K562 (cell line): ENCODE results near the gene PRDX4. TPM values are rescaled to one million over a fixed set of nuclear protein-coding genes. Genes with fewer than 3 reads are reported as not detected.

ENCODE experiments used
- ARID4B ChIP-seq: sonication (generic); formaldehyde crosslinking; IDR thresholded peaks from 2 replicates; pipeline ENCODE4 v1.8.0; 2022; ENCODE audit warnings: mild to moderate bottlenecking, missing genetic modification reagents
- HCFC1 ChIP-seq: IDR thresholded peaks from 2 replicates; pipeline ENCODE4 v1.6.1; 2012; ENCODE audit warnings: low read depth, low read length, improper control_type of control experiment
- NCOA2 ChIP-seq, 2 experiments: fragments of 450-650 bp; IDR thresholded peaks; 2 replicates each; pipeline ENCODE4 v1.6.1; 2018; ENCODE audit warnings: mild to moderate bottlenecking in 2 of 2, moderate library complexity in 1 of 2; ENCODE audit not compliant: partially characterized antibody in 2 of 2
- NKRF ChIP-seq: fragments of 450-650 bp; IDR thresholded peaks from 2 replicates; pipeline ENCODE4 v1.6.1; 2016; ENCODE audit warnings: borderline replicate concordance
- polyA plus RNA-seq, 8 experiments: library from polyadenylated mRNA; depleted of rRNA in 4 of 8; stranded (reverse) in 5 of 8; unstranded in 3 of 8; fragments of >200 nt; fragmentation: Nextera tagmentation in 2 of 8; fragmentation: Illumina TruSeq in 1 of 8; extraction: Ambion mirVana in 2 of 8; extraction: Trizol in 1 of 8; gene quantifications; 2 replicates each; pipeline versions ENCODE4 v1.2.1 to v1.2.3, GENCODE V29; 2011 to 2014; ENCODE audit warnings: inconsistent platforms in 1 of 8, missing spikeins in 1 of 8
- total RNA-seq, 7 experiments: library from RNA; depleted of rRNA in 6 of 7; stranded (reverse); fragments of >200 nt in 6 of 7; fragmentation: Illumina TruSeq in 2 of 7; extraction: Trizol in 2 of 7; gene quantifications; 2 replicates each; pipeline versions ENCODE4 v1.2.1 to v1.2.3, GENCODE V29; 2011 to 2021; ENCODE audit warnings: low replicate concordance in 1 of 7

The PRDX4 gene
- total and polyA plus RNA-seq, 9 of the 15 experiments (the other 6 are each of a cell fraction or from before 2014, with no cell fraction given) = 28.6 to 253 (median 153) TPM

- TF ChIP-seq ARID4B (CRISPR knock-in tag) = peak; percentile 53
- TF ChIP-seq HCFC1 = peak; percentile 27
- no peak for TF ChIP-seq NCOA2 (IDR thresholded peaks at IDR 0.05; ENCODE audit: partially characterized antibody in 2 of 2)
- TF ChIP-seq NKRF = peak; percentile 89
- TF ChIP-seq, all 486 proteins: peak for 90
Measured at GRCh38 chrX:23667239-23668177, at the start of gene PRDX4 (continued).
